Transverse colon (tissue), 4 donors: Measurements from ENCODE around the gene ITGA6. TPM values are rescaled to one million over a fixed set of nuclear protein-coding genes. Genes with fewer than 3 reads are reported as not detected.

Experiments used
- DNase-seq: peaks from one replicate; pipeline ENCODE4 v3.0.0-alpha.2; 2019
- H3K27ac ChIP-seq, 4 donors: fragments of 200-600 bp; sonication (generic); 2 replicates each; pipeline ENCODE4 v1.5.1; 2016 to 2018; ENCODE audit warnings: inconsistent platforms in 4 of 4
- H3K27me3 ChIP-seq: fragments of 200-600 bp; sonication (generic); 2 replicates; pipeline ENCODE4 v1.5.1; 2017; ENCODE audit warnings: inconsistent platforms
- H3K36me3 ChIP-seq, 4 donors: fragments of 200-600 bp; sonication (generic); 2 replicates each; pipeline ENCODE4 v1.5.1; 2017 to 2019; ENCODE audit warnings: inconsistent platforms in 4 of 4
- H3K4me1 ChIP-seq, 4 donors: fragments of 200-600 bp; sonication (generic); 2 replicates each; pipeline ENCODE4 v1.5.1; 2017 to 2020; ENCODE audit warnings: inconsistent platforms in 4 of 4
- H3K4me3 ChIP-seq, 4 donors: fragments of 200-600 bp; sonication (generic); 1 replicate in 1 of 4; 2 replicates in 3 of 4; pipeline versions ENCODE4 v1.5.1 to v1.6.1; 2017 to 2019; ENCODE audit warnings: inconsistent platforms in 4 of 4
- H3K9me3 ChIP-seq, 2 donors: fragments of 200-600 bp; sonication (generic); 2 replicates each; pipeline ENCODE4 v1.5.1; 2017 to 2019; ENCODE audit warnings: inconsistent platforms in 2 of 2
- EP300 ChIP-seq: sonication (generic); formaldehyde crosslinking; IDR thresholded peaks from one replicate; pipeline ENCODE4 v1.6.1; 2017; ENCODE audit warnings: antibody characterized with exemption, low read depth
- POLR2A ChIP-seq: fragments of 450-650 bp; IDR thresholded peaks from one replicate; pipeline ENCODE4 v1.6.1; 2016; ENCODE audit warnings: antibody characterized with exemption, mild to moderate bottlenecking, moderate library complexity
- POLR2AphosphoS5 ChIP-seq, 3 donors: sonication (generic); formaldehyde crosslinking; IDR thresholded peaks; one replicate each; pipeline ENCODE4 v1.6.1; 2016; ENCODE audit warnings: antibody characterized with exemption in 3 of 3
- WGBS, 2 donors: methylation state at CpG; one replicate each; pipeline ENCODE4 v1.1.5; 2018; ENCODE audit warnings: low coverage in 1 of 2; 5-methylcytosine and 5-hydroxymethylcytosine counted together
- in situ Hi-C, 4 donors: fragments of 200-750 bp; cut with MboI; loops; one replicate each; pipeline versions ENCODE4 v1.15.0 to v1.15.1; 2017; ENCODE audit warnings: low sequenced_read_pairs in 3 of 4, low pct_ligation_motif_present in 1 of 4, low pct_unique_long_range_greater_than_20kb in 1 of 4
- intact Hi-C: fragments of 100-400 bp; cut with DNase I; formaldehyde crosslinking; loops from one replicate; pipeline ENCODE4 v1.15.1; 2023; ENCODE audit warnings: low total_unique reads
- total RNA-seq, 4 donors: library from RNA; depleted of rRNA; stranded (reverse); fragments of >200 nt; gene quantifications; one replicate each; pipeline ENCODE4 v1.1.0, GENCODE V29; 2016
- TF ChIP-seq, protein P1 (sequence below), 5 experiments: fragments of 200-600 bp in 3 of 5; fragments of 450-650 bp in 2 of 5; sonication (generic) in 3 of 5; IDR thresholded peaks; 1 replicate in 2 of 5; 2 replicates in 3 of 5; pipeline ENCODE4 v1.5.1; 2016 to 2017; ENCODE audit warnings: antibody characterized with exemption in 5 of 5, inconsistent platforms in 3 of 5, mild to moderate bottlenecking in 2 of 5, moderate library complexity in 1 of 5

The ITGA6 gene
- total RNA-seq, 4 donors from 2014 or later = 80.4 to 267 (median 207) TPM

DNA sequence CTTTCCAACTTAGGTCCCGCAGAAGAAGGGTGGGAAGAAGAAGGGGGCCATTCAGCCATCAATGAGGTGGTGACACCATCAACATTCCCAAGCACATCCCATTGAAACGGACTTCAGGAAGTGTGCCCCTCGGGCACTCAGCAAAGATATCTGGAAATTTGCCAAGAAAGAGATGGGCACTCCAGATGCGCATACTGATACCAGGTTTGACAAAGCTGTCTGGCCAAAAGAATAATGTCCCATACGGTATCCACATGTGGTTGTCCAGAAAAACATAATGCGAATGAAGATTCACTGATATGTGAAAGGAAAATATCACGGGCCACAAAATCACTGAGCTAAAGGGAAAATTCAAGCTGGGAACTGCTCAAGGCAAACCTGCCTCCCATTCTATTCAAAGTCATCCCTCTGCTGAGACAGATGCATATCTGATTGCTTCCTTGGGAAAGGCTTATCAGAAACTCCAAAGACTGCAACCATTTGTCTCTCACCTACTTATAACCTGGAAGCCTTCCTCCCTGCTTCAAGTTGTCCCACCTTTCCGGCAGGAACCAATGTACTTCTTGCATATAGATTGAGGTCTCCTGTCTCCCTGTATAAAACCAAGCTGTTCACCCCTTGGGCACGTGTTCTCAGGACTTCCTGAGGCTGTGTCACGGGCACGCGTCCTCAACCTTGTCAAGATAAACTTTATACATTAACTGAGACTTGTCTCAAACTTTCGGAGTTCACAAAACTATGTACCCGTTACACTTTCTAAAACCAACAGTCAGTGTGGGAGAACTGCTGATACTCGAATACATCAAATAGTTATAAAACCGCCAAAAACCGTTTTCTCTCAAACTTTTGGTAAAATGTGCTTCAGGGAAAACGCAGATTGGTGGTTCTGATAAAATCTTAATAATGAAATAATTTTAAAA is 127.2 kb downstream of the ITGA6 start:
- no peaks in the 10 kb centered on the region for H3K9me3 ChIP-seq
- in situ Hi-C loops = no loop called here
- intact Hi-C loops = no loop called here
- H3K27ac ChIP-seq = peak overlapping the region; percentile 94 to 97 (median 95)
- TF ChIP-seq POLR2AphosphoS5 (IDR thresholded peaks at IDR 0.05) (no peak), POLR2A (no peak), EP300 (no peak)
- TF ChIP-seq, protein P1, sequence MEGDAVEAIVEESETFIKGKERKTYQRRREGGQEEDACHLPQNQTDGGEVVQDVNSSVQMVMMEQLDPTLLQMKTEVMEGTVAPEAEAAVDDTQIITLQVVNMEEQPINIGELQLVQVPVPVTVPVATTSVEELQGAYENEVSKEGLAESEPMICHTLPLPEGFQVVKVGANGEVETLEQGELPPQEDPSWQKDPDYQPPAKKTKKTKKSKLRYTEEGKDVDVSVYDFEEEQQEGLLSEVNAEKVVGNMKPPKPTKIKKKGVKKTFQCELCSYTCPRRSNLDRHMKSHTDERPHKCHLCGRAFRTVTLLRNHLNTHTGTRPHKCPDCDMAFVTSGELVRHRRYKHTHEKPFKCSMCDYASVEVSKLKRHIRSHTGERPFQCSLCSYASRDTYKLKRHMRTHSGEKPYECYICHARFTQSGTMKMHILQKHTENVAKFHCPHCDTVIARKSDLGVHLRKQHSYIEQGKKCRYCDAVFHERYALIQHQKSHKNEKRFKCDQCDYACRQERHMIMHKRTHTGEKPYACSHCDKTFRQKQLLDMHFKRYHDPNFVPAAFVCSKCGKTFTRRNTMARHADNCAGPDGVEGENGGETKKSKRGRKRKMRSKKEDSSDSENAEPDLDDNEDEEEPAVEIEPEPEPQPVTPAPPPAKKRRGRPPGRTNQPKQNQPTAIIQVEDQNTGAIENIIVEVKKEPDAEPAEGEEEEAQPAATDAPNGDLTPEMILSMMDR (IDR thresholded peaks at IDR 0.05) = no peak
- peaks cover 0 to 23% (median 12%) of the 10 kb centered on the region in 4 donors for H3K4me1 ChIP-seq
- no peaks in the 10 kb centered on the region for H3K36me3 ChIP-seq
- no peak for DNase-seq
- WGBS, 2 donors = 48 to 71% methylated on average over 17 to 18 of the region's 18 CpGs
- no peaks in the 10 kb centered on the region for H3K27me3 ChIP-seq
- peak overlapping the region in 3 of 4 donors; percentile 80 to 95 (median 83) for H3K4me3 ChIP-seq

DNA sequence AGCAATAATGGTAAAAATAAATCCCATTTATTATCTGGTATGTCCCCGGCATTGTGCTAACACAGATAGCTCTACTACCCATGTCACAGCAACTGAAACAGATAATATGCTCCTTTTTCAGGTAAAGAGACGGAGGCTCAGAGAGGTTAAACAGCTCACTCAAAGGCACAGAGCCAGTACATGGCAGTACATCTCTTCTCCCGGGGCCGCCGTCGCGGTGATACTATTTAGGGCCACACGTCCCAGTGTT is 127.8 kb downstream of the ITGA6 start:
- no peak for DNase-seq
- Histone ChIP-seq H3K4me3 (peak overlapping the region; percentile 58 to 95 (median 82)), H3K9me3 (no peaks in the 10 kb centered on the region), H3K36me3 (no peaks in the 10 kb centered on the region), H3K4me1 (peaks cover 0 to 23% (median 12%) of the 10 kb centered on the region in 4 donors), H3K27ac (peak overlapping the region; percentile 94 to 97 (median 95)), H3K27me3 (no peaks in the 10 kb centered on the region)
- in situ Hi-C loops (no loop called here), intact Hi-C loops (no loop called here)
- 6 to 17% methylated on average over 2 to 8 of the region's 8 CpGs for WGBS, 2 donors
- TF ChIP-seq EP300 (no peak), POLR2AphosphoS5 (IDR thresholded peaks at IDR 0.05) (no peak), POLR2A (no peak)
- TF ChIP-seq, protein P1 (IDR thresholded peaks at IDR 0.05) = peak in 1 of 5 experiments; percentile 5

Other genes with a start within 250 kb of the ITGA6 start
- 10 to 100 TPM in 2 of 4 donors, 1 to 10 TPM in 2; 4.8 to 49.4 (median 11.4) TPM for gene PDK1, start 128.5 kb downstream of the ITGA6 start, total RNA-seq